ENCODE data around the gene CDC37L1. TPM values are rescaled to one million over a fixed set of nuclear protein-coding genes. Genes with fewer than 3 reads are reported as not detected.
"Not testable (repeated sequence)": the region's sequence is repeated elsewhere in the genome, so short reads cannot be mapped to it uniquely, and the experiment has no call there.

Gene CDC37L1
- polyA plus RNA-seq, 12 donors, result 18.4 to 31.3 (median 27.7) TPM; not detected in 1

GRCh38 chr9:4748612-4749011 lies 69.2 kb downstream of the CDC37L1 start:
- DNase-seq, result no peak

DNA sequence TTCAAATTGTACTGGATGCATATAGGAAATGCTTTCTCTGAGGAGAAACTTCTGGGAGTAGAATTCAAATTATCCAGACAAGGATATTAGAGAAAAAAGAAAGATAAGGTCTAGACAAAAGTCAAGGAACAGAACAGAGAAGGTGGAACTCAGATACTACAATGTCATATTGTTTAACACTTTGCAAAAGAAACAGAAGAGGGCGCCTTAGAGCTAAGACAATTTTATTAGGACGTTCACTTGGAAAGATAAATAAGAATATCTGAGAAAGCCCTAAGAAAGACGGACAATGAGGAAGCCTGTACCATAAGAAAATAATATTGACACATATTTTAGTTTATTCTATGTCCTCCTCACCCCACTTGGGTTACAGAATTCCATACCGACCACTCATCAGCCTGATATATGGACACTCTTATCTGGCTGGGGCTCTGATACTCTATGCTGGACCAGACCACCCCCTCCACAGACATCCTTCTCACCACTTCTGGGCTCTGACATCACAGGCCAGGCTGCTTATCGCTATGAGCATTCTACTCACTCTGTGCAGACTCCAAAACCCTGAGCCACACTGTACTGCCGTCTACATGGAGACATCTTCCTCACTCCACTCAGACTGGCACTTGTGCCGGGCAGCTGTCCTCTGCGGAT lies 70.8 kb downstream of the CDC37L1 start:
- no peak for DNase-seq

DNA sequence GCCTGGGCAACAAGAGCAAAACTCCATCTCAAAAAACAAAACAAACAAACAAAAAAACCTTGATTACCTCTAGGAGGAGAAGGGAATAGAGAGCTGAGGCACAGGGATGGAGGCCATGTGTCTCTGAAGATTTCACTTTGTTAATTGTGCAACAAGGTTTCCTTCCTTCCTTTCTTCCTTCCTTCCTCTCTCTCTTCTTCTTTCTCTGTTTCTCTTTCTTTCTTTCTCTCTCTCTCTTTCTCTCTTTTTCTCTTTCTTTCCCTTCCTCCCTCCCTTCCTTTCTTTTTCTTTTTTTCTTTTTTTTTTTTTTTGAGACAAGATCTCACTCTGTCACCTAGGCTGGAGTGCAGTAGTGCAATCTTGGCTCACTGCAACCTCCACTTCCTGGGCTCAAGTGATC lies 75.2 kb downstream of the CDC37L1 start:
- not testable (repeated sequence) for DNase-seq

- no peak for DNase-seq
Observed at GRCh38 chr9:4755026-4755609, 75.7 kb downstream of the CDC37L1 start.

DNA sequence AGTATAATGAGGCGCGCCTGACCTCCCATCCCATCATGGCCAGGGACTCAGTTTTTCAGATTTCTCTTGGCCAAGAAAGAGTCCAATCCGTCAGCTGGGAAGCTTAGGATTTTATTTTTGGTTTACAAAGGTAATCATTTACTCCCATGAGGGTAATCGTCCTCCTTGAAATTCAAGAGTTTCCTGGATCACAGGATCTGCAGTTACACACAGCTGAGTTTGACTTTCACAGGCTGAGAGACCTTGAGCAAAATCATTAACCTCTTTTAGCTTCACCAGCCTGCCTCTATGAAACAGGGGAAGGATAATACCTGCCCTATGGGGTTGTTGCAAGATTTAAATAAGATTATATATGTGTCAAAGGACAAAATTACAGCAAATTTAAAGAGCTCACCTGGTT lies 77.1 kb downstream of the CDC37L1 start:
- DNase-seq, result no peak

Other genes starting within 250 kb of the CDC37L1 start
- gene SLC1A1, start 189.1 kb upstream of the CDC37L1 start, polyA plus RNA-seq (ENCODE audit: insufficient read length in 12 of 12), result 1 to 10 TPM in 4 of 12 donors, under 1 TPM in 7, not detected in 1; 0.33 to 5.7 (median 0.62) TPM
- 1 to 10 TPM in 11 of 12 donors, not detected in 1; 3.6 to 6.7 (median 4.4) TPM for gene PLPP6, start 17.3 kb upstream of the CDC37L1 start, polyA plus RNA-seq (ENCODE audit: insufficient read length in 12 of 12)
- gene SPATA6L, start 13.1 kb upstream of the CDC37L1 start, polyA plus RNA-seq (ENCODE audit: insufficient read length in 12 of 12), result 1 to 10 TPM in 2 of 12 donors, under 1 TPM in 9, not detected in 1; 0.31 to 2.5 (median 0.67) TPM
- 10 to 100 TPM in 11 of 12 donors, not detected in 1; 39.5 to 61.5 (median 47.4) TPM for gene AK3, start 61.6 kb downstream of the CDC37L1 start, polyA plus RNA-seq (ENCODE audit: insufficient read length in 12 of 12)
- 10 to 100 TPM in 11 of 12 donors, not detected in 1; 11.5 to 19.7 (median 13.9) TPM for gene RCL1, start 113.4 kb downstream of the CDC37L1 start, polyA plus RNA-seq (ENCODE audit: insufficient read length in 12 of 12)